HCT116 (cell line): ENCODE results near the gene LRRC71. TPM values are rescaled to one million over a fixed set of nuclear protein-coding genes. Genes with fewer than 3 reads are reported as not detected.

ENCODE experiments used
- ATAC-seq: fragments of 200-7000 bp; cut with Tn5 transposase; 2 replicates; pipeline ENCODE4 v1.9.1; 2020; ENCODE audit warnings: mild to moderate bottlenecking, moderate library complexity
- BruUV-seq: library from RNA; stranded (reverse); fragments of 400-500 nt; replicated peaks from 2 replicates; lab custom pipeline; 2021; lab: Mats Ljungman, UMichigan
- CTCF ChIA-PET: fragments of 300-600 bp; sonication (Branson Sonifier 250); formaldehyde crosslinking; loops from one replicate; lab custom pipeline; 2021; ENCODE audit warnings: antibody characterized with exemption; lab: Charles Lee
- POLR2A ChIA-PET: fragments of 300-600, 350-600 bp; sonication (Branson Sonifier 250); formaldehyde crosslinking; loops from one replicate; lab custom pipeline; 2021; ENCODE audit warnings: antibody characterized with exemption; lab: Charles Lee
- RAD21 ChIA-PET, 2 experiments: fragments of 300-600 bp; sonication (Branson Sonifier 250); formaldehyde crosslinking; loops; one replicate each; lab custom pipeline; 2023; ENCODE audit warnings: low total read pairs in 2 of 2; ENCODE audit not compliant: uncharacterized antibody in 2 of 2, unreplicated experiment in 2 of 2, low non-redundant PET in 1 of 2; lab: Charles Lee
- DNase-seq: peaks from one replicate; pipeline ENCODE4 v3.0.0-alpha.2; 2010; ENCODE audit warnings: low read depth, low spot score
- H2AFZ ChIP-seq: fragments of 200-600 bp; shearing (Covaris generic), sonication (generic); 2 replicates; pipeline ENCODE4 v1.6.1; 2017; ENCODE audit warnings: low read depth, mixed run types, mixed read lengths, antibody characterized with exemption, low read length; ENCODE audit not compliant: poor library complexity, severe bottlenecking
- H3K27ac ChIP-seq: 2 replicates; pipeline ENCODE4 v1.5.1; 2012; ENCODE audit warnings: low read depth, low read length
- H3K27me3 ChIP-seq: fragments of 200-600 bp; sonication (generic); 2 replicates; pipeline ENCODE4 v1.6.1; 2016; ENCODE audit warnings: mixed run types, low read length, mixed read lengths; ENCODE audit not compliant: insufficient read depth
- H3K36me3 ChIP-seq, 2 experiments: fragments of 200-500 bp in 1 of 2; fragments of 200-600 bp in 1 of 2; sonication (Bioruptor generic) in 1 of 2; sonication (generic) in 1 of 2; 2 replicates each; pipeline versions ENCODE4 v1.5.1 to v1.6.1; 2014 to 2016; ENCODE audit warnings: low read length in 2 of 2, inconsistent platforms in 1 of 2, mixed read lengths in 1 of 2, mixed run types in 1 of 2; ENCODE audit not compliant: insufficient read depth in 2 of 2, control insufficient read depth in 1 of 2
- H3K4me1 ChIP-seq, 2 experiments: fragments of 200-600 bp in 1 of 2; sonication (generic) in 1 of 2; 2 replicates each; pipeline versions ENCODE4 v1.5.1 to v1.6.1; 2012 to 2017; ENCODE audit warnings: low read length in 2 of 2, inconsistent platforms in 1 of 2, mild to moderate bottlenecking in 1 of 2, mixed read lengths in 1 of 2, mixed run types in 1 of 2, moderate library complexity in 1 of 2; ENCODE audit not compliant: insufficient read depth in 2 of 2, control insufficient read depth in 1 of 2
- H3K4me2 ChIP-seq: fragments of 200-600 bp; sonication (generic); 2 replicates; pipeline ENCODE4 v1.6.1; 2017; ENCODE audit warnings: mixed run types, low read length, mixed read lengths
- H3K4me3 ChIP-seq, 2 experiments: fragments of 200-600 bp in 1 of 2; sonication (generic) in 1 of 2; replicated peaks in 1 of 2; 2 replicates each; pipeline ENCODE4 v1.5.1; 2011 to 2016; ENCODE audit warnings: low read length in 2 of 2, control low read depth in 1 of 2, low read depth in 1 of 2, mild to moderate bottlenecking in 1 of 2, mixed read lengths in 1 of 2, mixed run types in 1 of 2
- H3K79me2 ChIP-seq: fragments of 200-600 bp; sonication (generic); 2 replicates; pipeline ENCODE4 v1.6.1; 2017; ENCODE audit warnings: mild to moderate bottlenecking, mixed run types, low read length, moderate library complexity, mixed read lengths; ENCODE audit not compliant: insufficient read depth
- H3K9ac ChIP-seq: fragments of 200-600 bp; sonication (generic); 2 replicates; pipeline ENCODE4 v1.6.1; 2016; ENCODE audit warnings: low read length, mixed read lengths
- H3K9me2 ChIP-seq: fragments of 200-600 bp; sonication (generic), shearing (Covaris generic); 2 replicates; pipeline ENCODE4 v1.6.1; 2017; ENCODE audit warnings: mixed run types, mild to moderate bottlenecking, moderate library complexity; ENCODE audit not compliant: insufficient read depth
- H3K9me3 ChIP-seq, 2 experiments: fragments of 200-500 bp in 1 of 2; fragments of 200-600 bp in 1 of 2; sonication (Bioruptor generic) in 1 of 2; sonication (generic) in 1 of 2; 2 replicates each; pipeline ENCODE4 v1.6.1; 2014 to 2017; ENCODE audit warnings: low read length in 2 of 2, mixed read lengths in 2 of 2, inconsistent platforms in 1 of 2, low read depth in 1 of 2, mild to moderate bottlenecking in 1 of 2, mixed run types in 1 of 2, moderate library complexity in 1 of 2; ENCODE audit not compliant: control insufficient read depth in 1 of 2, insufficient read depth in 1 of 2
- H4K20me1 ChIP-seq: fragments of 200-600 bp; sonication (generic), shearing (Covaris generic); 2 replicates; pipeline ENCODE4 v1.6.1; 2017; ENCODE audit warnings: mixed run types, mild to moderate bottlenecking, moderate library complexity; ENCODE audit not compliant: insufficient read depth
- ATF3 ChIP-seq: IDR thresholded peaks from 2 replicates; pipeline ENCODE4 v1.6.1; 2012
- CBX3 ChIP-seq: IDR thresholded peaks from 2 replicates; pipeline ENCODE4 v1.6.1; 2012; ENCODE audit warnings: low read depth
- CEBPB ChIP-seq: IDR thresholded peaks from 2 replicates; pipeline ENCODE4 v1.6.1; 2012; ENCODE audit warnings: low read depth
- EGR1 ChIP-seq: IDR thresholded peaks from 2 replicates; pipeline ENCODE4 v1.6.1; 2012; ENCODE audit warnings: low read depth
- ELF1 ChIP-seq: IDR thresholded peaks from 2 replicates; pipeline ENCODE4 v1.6.1; 2012; ENCODE audit warnings: low read depth, borderline replicate concordance
- EZH2 ChIP-seq: fragments of 200-600 bp; sonication (generic); IDR thresholded peaks from 2 replicates; pipeline ENCODE4 v1.6.1; 2017; ENCODE audit warnings: antibody characterized with exemption, mixed run types
- JUND ChIP-seq: IDR thresholded peaks from 2 replicates; pipeline ENCODE4 v1.6.1; 2012
- POLR2A ChIP-seq: IDR thresholded peaks from 2 replicates; pipeline ENCODE4 v1.7.0; 2011; ENCODE audit warnings: borderline replicate concordance; ENCODE audit not compliant: insufficient read depth, insufficient read length; ENCODE audit errors: extremely low read depth
- POLR2AphosphoS5 ChIP-seq: IDR thresholded peaks from 2 replicates; pipeline ENCODE4 v1.6.1; 2011; ENCODE audit warnings: mild to moderate bottlenecking, low read depth, low read length, moderate library complexity
- REST ChIP-seq: IDR thresholded peaks from 2 replicates; pipeline ENCODE4 v1.6.1; 2012; ENCODE audit warnings: low read depth
- YY1 ChIP-seq: IDR thresholded peaks from 2 replicates; pipeline ENCODE4 v1.6.1; 2011; ENCODE audit warnings: low read length, low read depth, moderate library complexity, mild to moderate bottlenecking; ENCODE audit not compliant: insufficient replicate concordance; ENCODE audit errors: extremely low read depth
- ZBTB33 ChIP-seq: IDR thresholded peaks from 2 replicates; pipeline ENCODE4 v1.6.1; 2011; ENCODE audit warnings: mild to moderate bottlenecking, low read length, moderate library complexity; ENCODE audit not compliant: insufficient replicate concordance; ENCODE audit errors: extremely low read depth
- ZNF274 ChIP-seq: fragments of 200-500 bp; sonication (Bioruptor generic); IDR thresholded peaks from 2 replicates; pipeline ENCODE4 v1.6.1; 2014; ENCODE audit warnings: mild to moderate bottlenecking, low read depth, low read length, inconsistent platforms
- intact Hi-C: fragments of 100-400 bp; cut with micrococcal nuclease; formaldehyde crosslinking; loops from 2 replicates; pipeline ENCODE4 v1.10.0; 2022
- total RNA-seq: library from RNA; stranded (reverse); gene quantifications from one replicate; pipeline ENCODE4 v1.2.1, GENCODE V29; 2021; ENCODE audit not compliant: unreplicated experiment

Gene LRRC71
- total RNA-seq, 1 experiment from 2014 or later: not detected

- no peak for DNase-seq
- no peak for ATAC-seq
- Histone ChIP-seq H3K4me1 (peaks cover 6 to 27% of the 10 kb centered on the region in 2 experiments; a peak in 3 of 4 replicates), H3K4me3 (no peak overlapping the region; a peak in 1 of 4 replicates), H3K9me2 (no peaks in the 10 kb centered on the region), H3K9ac (no peak overlapping the region), H3K4me2 (peak overlapping the region; percentile 85), H3K9me3 (no peaks in the 10 kb centered on the region; a peak in 1 of 4 replicates), H3K27me3 (no peaks in the 10 kb centered on the region), H3K27ac (no peak overlapping the region), H3K36me3 (peaks cover 0 to 4% of the 10 kb centered on the region in 2 experiments; a peak in 2 of 4 replicates), H3K79me2 (no peaks in the 10 kb centered on the region), H4K20me1 (no peaks in the 10 kb centered on the region), H2AFZ (no peak overlapping the region)
- intact Hi-C loops: no loop called here
- TF ChIP-seq CEBPB (no peak), ATF3 (no peak), CBX3 (no peak), POLR2A (no peak), ZBTB33 (no peak)
- RAD21 ChIA-PET: no interaction called here
- POLR2A ChIA-PET: no interaction called here
- no TSS peak for BruUV-seq
- CTCF ChIA-PET: interaction anchor here (0.9 kb wide), 1 partner anchor 19 kb away, joined by 3 read pairs; no protein-coding TSS in a partner anchor
These were observed 11.5 kb upstream of the LRRC71 start for GRCh38 chr1:156908955-156909354.

GRCh38 chr1:156909671-156910070, 10.8 kb upstream of the LRRC71 start:
- BruUV-seq: no TSS peak
- intact Hi-C loops: no loop called here
- Histone ChIP-seq H3K4me2 (no peak overlapping the region), H3K27ac (no peak overlapping the region; the same call in 1 of the 2 replicates), H3K36me3 (peaks cover 0 to 9% of the 10 kb centered on the region in 2 experiments; a peak in 3 of 4 replicates), H4K20me1 (no peaks in the 10 kb centered on the region), H2AFZ (no peak overlapping the region), H3K27me3 (no peaks in the 10 kb centered on the region), H3K9me2 (no peaks in the 10 kb centered on the region), H3K9me3 (no peaks in the 10 kb centered on the region; a peak in 1 of 4 replicates), H3K4me3 (no peak overlapping the region), H3K4me1 (peaks cover 6 to 27% of the 10 kb centered on the region in 2 experiments; a peak in 3 of 4 replicates), H3K9ac (no peak overlapping the region), H3K79me2 (no peaks in the 10 kb centered on the region)
- no peak for ATAC-seq
- RAD21 ChIA-PET: no interaction called here
- POLR2A ChIA-PET: no interaction called here
- CTCF ChIA-PET: interaction anchor here (0.9 to 1.8 kb wide), 4 partner anchors 10 to 22 kb away, joined by 3 to 4 read pairs (median 4); no protein-coding TSS in a partner anchor
- no peak for DNase-seq
- TF ChIP-seq REST: no peak
- no peak for TF ChIP-seq POLR2AphosphoS5
- no peak for TF ChIP-seq CBX3
- TF ChIP-seq JUND: no peak
- TF ChIP-seq ELF1: no peak
- no peak for TF ChIP-seq CEBPB
- TF ChIP-seq YY1: no peak
- TF ChIP-seq EGR1: no peak
- TF ChIP-seq POLR2A: no peak
- no peak for TF ChIP-seq ZNF274
- no peak for TF ChIP-seq EZH2
